HCEC 1CT (cell line): ENCODE results near the gene RNF212B.

Source experiments
- DNase-seq: peaks from one replicate; pipeline ENCODE4 v3.0.0-alpha.2; 2017

Gene RNF212B

GRCh38 chr14:23297096-23297495 lies 59.4 kb downstream of the RNF212B start:
- no peak for DNase-seq

- DNase-seq = no peak
Measured at GRCh38 chr14:23297611-23298277, 60.0 kb downstream of the RNF212B start.

- peak; percentile 46 for DNase-seq
Measured at GRCh38 chr14:23299211-23299957, 61.6 kb downstream of the RNF212B start.

- DNase-seq = no peak
Measured at GRCh38 chr14:23299986-23300686, 62.4 kb downstream of the RNF212B start.

- no peak for DNase-seq
Measured at GRCh38 chr14:23300687-23301223, 63.0 kb downstream of the RNF212B start.

GRCh38 chr14:23301288-23301968 lies 63.7 kb downstream of the RNF212B start:
- DNase-seq = peak; percentile 98

GRCh38 chr14:23301969-23302289 lies 64.2 kb downstream of the RNF212B start:
- no peak for DNase-seq

GRCh38 chr14:23302290-23303225 lies 64.8 kb downstream of the RNF212B start, which contains the start of gene PPP1R3E:
Gene PPP1R3E (minus strand): TSS chr14:23302859. CDS start chr14:23302576, 283 bp downstream.
- DNase-seq = peak; percentile 55

- peak; percentile 88 for DNase-seq
Measured at GRCh38 chr14:23306412-23307145, 68.8 kb downstream of the RNF212B start, which contains the start of gene BCL2L2. Gene BCL2L2 (plus strand): TSS chr14:23306833. CDS start chr14:23307768, 935 bp downstream.

GRCh38 chr14:23307146-23307530 lies 69.4 kb downstream of the RNF212B start:
- DNase-seq = no peak

- no peak for DNase-seq
Measured at GRCh38 chr14:23307687-23308644, 70.2 kb downstream of the RNF212B start.

- DNase-seq = no peak
Measured at GRCh38 chr14:23308721-23309445, 71.1 kb downstream of the RNF212B start.

GRCh38 chr14:23310546-23310945 lies 72.8 kb downstream of the RNF212B start:
- no peak for DNase-seq

GRCh38 chr14:23316300-23316699 lies 78.6 kb downstream of the RNF212B start:
- DNase-seq = no peak

- DNase-seq = no peak
Measured at GRCh38 chr14:23319746-23320583, 82.2 kb downstream of the RNF212B start.

GRCh38 chr14:23320584-23321571 lies 83.1 kb downstream of the RNF212B start, which contains the start of gene PABPN1:
Gene PABPN1 (plus strand): TSS chr14:23321457. CDS start chr14:23321470, 13 bp downstream.
- DNase-seq = peak; percentile 100
